GM19468 (cell line): ENCODE results near the gene RAD9B.
"Not testable (repeated sequence)": the region's sequence is repeated elsewhere in the genome, so short reads cannot be mapped to it uniquely, and the experiment has no call there.

Experiments used
- ATAC-seq: cut with Tn5 transposase; IDR thresholded peaks from one replicate; pipeline ENCODE4 v1.9.1; 2021; ENCODE audit warnings: mild to moderate bottlenecking, moderate library complexity, moderate number of reproducible peaks; ENCODE audit not compliant: unreplicated experiment; ENCODE audit errors: extremely low read depth

Gene RAD9B

GRCh38 chr12:110501752-110502738, at the start of gene RAD9B, which contains the start of gene VPS29:
Gene RAD9B (plus strand): TSS chr12:110502331. CDS start chr12:110502338, 7 bp downstream.
Gene VPS29 (minus strand): TSS chr12:110502111. CDS start chr12:110502051, 60 bp downstream.
- ATAC-seq: peak; percentile 56

DNA sequence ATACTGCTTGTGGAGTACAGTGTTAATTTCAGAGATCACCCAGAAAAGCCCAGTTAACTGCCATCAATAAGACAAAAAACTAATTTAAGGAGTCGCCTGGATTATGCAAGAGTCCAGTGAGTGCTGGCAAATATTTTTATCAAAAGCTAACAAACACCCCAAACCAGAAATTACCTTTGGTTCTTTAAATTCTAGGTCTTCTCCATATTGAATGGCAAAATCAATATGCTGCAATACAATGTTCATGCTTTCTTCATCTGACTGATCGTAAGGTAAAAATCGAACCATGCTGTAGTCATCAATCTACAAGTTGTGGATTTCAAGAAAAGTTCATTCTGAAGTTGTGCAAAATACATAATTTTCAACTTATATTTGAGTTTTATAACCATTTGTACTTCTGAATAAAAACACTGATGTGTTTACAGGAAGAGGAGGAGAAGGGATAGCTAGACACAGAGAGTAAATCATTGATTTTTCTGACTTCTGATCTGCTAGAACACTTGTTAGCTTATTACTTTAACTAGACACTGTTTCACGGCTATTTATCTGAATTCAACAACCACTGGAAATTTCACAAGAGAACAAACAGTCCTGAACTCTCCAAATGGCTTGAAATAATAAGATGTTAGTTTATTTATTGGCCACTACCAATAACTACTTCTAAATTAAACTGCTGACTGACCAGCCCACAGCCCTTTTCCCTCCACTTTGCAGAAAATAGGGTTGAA, 48.4 kb upstream of the RAD9B start:
- ATAC-seq: no peak

DNA sequence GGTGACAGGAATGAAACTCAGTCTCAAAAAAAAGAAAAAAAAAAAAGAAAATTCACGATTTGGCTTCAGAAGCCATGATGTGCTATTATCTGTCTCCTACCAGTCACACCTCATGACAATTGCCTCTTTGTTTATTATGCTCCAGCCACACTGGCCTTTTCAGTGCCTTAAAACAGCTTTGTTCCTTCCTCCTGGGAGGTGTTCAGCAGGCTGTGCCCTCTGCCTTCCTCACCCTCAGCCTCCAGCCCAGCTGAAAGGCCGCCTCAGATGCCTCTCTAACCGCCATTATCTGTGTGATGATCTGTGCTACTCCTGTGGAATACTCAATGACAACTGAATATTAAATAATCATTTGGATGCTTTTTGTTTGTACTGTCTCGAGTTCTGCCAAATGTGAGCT, 43.4 kb upstream of the RAD9B start:
- ATAC-seq: no peak

DNA sequence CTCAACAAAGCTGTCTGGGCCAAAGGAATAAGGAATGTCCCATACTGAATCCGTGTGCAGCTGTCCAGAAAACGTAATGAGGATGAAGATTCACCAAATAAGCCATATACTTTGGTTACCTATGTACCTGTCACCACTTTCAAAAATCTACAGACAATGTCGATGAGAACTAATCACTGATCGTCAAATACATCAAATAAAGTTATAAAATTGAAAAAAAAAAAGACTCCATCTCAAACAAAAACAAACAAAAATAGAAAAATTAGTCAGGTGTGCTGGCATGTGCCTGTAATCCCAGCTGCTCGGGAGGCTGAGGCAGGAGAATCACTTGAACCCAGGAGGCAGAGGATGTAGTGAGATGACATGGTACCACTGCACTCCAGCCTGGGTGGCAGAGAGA, 40.9 kb upstream of the RAD9B start:
- ATAC-seq: not testable (repeated sequence)

DNA sequence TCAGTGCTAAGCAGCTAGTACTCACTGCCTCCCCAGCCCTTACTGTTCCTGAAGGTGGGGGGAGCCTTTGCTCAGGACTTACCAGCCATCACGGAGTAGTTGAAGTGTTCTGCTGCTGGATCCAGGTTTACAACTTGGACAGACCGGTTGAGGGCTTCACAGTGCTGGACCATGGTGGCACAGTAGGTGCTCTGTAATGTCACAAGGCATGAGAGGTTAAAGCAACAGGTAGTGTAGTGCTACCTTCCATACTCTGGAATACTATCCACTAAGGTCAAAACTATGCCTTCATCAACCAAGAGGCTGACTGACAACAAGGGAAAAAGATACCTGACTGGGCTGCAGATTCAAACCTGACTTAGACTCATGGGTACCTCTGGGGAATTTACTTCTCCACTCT, 37.1 kb upstream of the RAD9B start:
- no peak for ATAC-seq

GRCh38 chr12:110465765-110466164, 36.4 kb upstream of the RAD9B start:
- not testable (repeated sequence) for ATAC-seq

- ATAC-seq: no peak
Measured at GRCh38 chr12:110466791-110467190, 35.3 kb upstream of the RAD9B start.

- no peak for ATAC-seq
Measured at GRCh38 chr12:110467847-110468213, 34.3 kb upstream of the RAD9B start.

DNA sequence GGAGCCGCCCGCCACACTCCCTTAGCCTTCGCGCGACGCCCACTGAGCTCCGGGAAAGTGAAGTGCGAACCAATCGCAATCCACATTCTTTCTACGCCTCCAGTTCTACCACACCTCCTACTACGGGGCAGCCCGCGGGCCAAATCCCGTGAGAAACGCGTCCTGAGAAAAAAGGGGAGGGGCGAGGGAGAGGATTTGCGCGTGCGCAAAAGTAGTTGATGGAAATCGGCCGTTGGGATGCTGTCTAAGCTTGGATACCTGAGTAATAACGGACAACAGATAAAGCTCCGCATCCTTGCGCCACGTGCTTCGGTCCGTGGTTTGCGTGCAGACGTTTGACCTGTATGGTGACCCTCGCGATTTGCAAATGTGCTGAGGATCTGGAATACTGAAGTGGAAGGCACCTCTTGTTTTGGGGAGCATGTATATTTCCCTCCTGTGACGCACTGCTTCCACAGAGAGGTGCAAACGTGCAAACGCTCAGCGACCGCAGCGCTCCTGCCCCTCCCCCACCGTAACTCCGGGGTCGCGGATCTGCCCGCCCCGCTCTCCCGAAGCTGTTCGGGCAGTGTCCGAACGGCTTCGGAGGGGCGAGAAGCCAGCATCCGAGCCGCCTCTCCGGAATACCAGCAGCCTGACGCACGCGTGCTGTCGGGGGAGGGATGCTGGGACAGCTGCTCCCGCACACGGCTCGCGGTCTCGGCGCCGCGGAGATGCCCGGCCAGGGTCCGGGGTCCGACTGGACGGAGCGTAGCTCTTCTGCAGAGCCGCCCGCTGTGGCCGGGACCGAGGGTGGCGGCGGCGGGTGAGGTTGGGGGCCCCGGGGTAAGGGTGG, 33.7 kb upstream of the RAD9B start, which contains the start of the genes FAM216A and GPN3:
Gene FAM216A (plus strand): TSS at position 632 of the 835 bp plus-strand sequence. CDS start 31 bp downstream, at position 663.
Gene GPN3 (minus strand): TSS at position 44 of the 835 bp plus-strand sequence. CDS start 54 bp downstream, outside the sequence.
- peak; percentile 67 for ATAC-seq

DNA sequence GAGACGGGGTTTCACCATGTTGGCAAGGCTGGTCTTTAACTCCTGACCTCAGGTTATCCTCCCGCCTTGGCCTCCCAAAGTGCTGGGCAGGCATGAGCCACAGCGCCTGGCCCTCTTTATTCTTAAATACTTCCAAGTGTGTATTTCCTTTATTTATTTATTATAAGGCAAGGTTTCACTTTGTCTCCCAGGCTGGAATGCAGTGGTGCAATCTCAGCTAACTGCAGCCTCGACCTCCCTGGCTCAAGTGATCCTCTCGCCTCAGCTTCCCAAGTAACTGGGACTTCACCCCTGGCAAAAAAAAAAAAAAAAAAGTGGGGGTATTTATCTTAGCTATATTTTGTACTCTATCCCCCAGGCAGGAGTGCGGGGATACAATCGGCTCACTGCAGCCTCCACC, 26.7 kb upstream of the RAD9B start:
- no peak for ATAC-seq

GRCh38 chr12:110498984-110499706, 3.0 kb upstream of the RAD9B start:
- ATAC-seq: no peak

DNA sequence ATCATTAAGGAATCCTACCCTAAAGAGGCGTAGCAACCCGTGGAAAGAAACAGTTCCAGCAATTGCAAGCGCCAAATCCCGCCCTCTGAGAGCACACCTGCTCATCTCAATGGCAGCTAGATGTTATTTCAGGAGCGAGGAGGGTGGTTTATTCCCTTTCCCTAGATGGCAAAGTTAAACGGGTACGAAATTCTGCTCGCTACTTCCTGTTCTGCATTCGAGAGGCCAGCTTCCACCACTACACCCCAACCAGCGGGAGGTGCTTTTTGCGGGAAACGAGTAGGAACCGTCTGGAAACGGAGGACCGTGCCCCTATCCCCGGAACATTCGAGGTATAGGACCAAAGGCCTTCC, 756 bp upstream of the RAD9B start:
- no peak for ATAC-seq

GRCh38 chr12:110503432-110503831, 1.3 kb downstream of the RAD9B start:
- no peak for ATAC-seq

- no peak for ATAC-seq
Measured at GRCh38 chr12:110505332-110505731, 3.2 kb downstream of the RAD9B start.

GRCh38 chr12:110508071-110508586, 6.0 kb downstream of the RAD9B start:
- ATAC-seq: no peak

DNA sequence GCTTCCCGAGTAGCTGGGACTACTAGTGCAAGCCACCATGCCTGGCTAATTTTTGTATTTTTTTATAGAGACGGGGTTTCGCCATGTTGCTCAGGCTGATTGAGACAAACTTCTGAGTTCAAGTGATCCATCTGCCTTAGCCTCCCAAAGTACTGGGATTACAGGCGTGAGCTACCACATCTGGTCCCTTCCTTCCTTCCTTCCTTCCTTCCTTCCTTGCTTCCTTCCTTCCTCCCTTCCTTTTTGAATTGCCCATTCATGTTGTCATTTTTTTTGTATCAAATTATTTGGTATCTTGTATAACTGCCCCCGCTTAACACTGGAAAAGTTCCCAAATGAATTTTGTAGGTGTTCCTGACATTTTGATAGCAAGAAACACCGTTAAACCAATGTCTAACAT, 11.7 kb downstream of the RAD9B start:
- no peak for ATAC-seq

- ATAC-seq: no peak
Measured at GRCh38 chr12:110514363-110514762, 12.2 kb downstream of the RAD9B start.

- ATAC-seq: no peak
Measured at GRCh38 chr12:110516995-110517394, 14.9 kb downstream of the RAD9B start.

DNA sequence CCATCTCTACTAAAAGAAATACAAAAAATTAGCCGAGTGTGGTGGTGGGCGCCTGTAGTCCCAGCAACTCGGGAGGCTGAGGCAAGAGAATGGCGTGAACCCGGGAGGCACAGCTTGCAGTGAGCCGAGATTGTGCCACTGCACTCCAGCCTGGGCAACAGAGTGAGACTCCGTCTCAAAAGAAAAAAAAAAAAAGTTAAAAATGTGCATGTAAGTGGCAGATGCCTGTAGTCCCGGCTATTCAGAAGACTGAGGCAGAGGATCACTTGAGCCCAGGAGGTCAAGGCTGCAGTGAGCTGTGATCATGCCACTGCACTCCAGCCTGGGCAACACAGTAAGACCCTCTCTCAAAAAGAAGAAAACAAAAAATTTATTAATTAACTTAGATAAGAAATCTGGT, 15.9 kb downstream of the RAD9B start:
- not testable (repeated sequence) for ATAC-seq
